GM19351 (cell line): ENCODE data around the gene CERK.
"Not testable (repeated sequence)": the region's sequence is repeated elsewhere in the genome, so short reads cannot be mapped to it uniquely, and the experiment has no call there.

Source experiments
- ATAC-seq: cut with Tn5 transposase; IDR thresholded peaks from one replicate; pipeline ENCODE4 v1.9.1; 2021; ENCODE audit warnings: mild to moderate bottlenecking, moderate library complexity; ENCODE audit not compliant: unreplicated experiment

CERK gene

GRCh38 chr22:46737976-46738646 is at the start of gene CERK:
TSS of gene CERK (minus strand) at chr22:46738252. CDS start at chr22:46738148, 104 bp downstream.
- no peak for ATAC-seq

GRCh38 chr22:46783721-46784120 is 45.7 kb upstream of the CERK start:
- no peak for ATAC-seq

DNA sequence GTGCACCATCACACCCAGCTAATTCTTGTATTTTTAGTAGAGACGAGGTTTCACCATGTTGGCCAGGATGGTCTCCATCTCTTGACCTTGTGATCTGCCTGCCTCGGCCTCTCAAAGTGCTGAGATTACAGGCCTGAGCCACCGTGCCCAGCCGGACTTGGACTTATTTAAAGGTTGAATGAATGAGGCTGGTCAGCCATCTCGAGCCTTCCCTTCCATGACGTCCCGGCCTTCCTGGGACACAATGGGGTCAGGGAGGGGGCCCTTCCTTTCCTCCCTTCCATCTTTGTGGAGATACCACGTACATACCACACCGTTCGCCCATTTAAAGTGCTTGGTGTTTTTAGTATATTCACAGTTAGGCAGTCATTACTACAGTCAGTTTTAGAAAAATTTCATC is 44.1 kb upstream of the CERK start:
- not testable (repeated sequence) for ATAC-seq

- no peak for ATAC-seq
Observed at GRCh38 chr22:46781291-46781690, 43.2 kb upstream of the CERK start.

DNA sequence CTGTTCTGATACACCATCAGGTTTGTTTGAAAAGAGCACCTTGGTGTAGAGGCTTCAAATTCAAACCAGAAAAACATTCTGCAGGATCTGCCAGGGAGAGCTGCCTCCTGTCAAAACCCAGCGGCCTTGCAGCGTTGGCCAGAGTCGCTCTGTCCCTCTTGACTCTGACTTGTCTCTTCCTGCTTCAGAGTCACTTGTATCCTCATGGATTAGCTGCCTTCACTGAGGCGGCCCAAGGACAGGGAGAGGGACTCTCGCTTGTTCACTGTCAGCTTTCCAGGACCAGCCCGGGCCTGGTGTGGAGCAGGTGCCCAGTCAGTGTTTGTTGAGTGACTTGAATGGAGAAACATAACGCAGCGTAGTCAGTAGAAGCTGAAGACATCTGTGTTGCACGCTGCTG is 42.4 kb upstream of the CERK start:
- no peak for ATAC-seq

GRCh38 chr22:46779651-46780050 is 41.6 kb upstream of the CERK start:
- ATAC-seq: no peak

GRCh38 chr22:46779023-46779422 is 41.0 kb upstream of the CERK start:
- no peak for ATAC-seq

DNA sequence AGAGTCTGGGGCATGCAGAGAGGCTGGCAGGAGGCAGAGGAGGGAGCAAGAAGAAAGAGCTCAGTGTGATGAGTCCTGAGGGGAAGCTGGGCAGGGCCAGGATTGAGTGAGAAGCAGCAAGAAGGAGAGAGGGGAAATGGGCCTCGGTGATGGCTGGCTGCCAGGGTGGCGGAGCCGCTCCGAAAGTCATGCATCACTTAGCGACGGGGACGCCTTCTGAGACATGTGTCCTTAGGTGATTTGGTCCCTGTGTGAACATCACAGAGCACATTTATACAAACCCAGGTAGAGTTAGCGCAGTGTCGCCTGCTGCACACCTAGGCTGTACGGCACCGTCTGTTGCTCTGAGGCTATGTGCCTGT is 39.5 kb upstream of the CERK start:
- no peak for ATAC-seq

DNA sequence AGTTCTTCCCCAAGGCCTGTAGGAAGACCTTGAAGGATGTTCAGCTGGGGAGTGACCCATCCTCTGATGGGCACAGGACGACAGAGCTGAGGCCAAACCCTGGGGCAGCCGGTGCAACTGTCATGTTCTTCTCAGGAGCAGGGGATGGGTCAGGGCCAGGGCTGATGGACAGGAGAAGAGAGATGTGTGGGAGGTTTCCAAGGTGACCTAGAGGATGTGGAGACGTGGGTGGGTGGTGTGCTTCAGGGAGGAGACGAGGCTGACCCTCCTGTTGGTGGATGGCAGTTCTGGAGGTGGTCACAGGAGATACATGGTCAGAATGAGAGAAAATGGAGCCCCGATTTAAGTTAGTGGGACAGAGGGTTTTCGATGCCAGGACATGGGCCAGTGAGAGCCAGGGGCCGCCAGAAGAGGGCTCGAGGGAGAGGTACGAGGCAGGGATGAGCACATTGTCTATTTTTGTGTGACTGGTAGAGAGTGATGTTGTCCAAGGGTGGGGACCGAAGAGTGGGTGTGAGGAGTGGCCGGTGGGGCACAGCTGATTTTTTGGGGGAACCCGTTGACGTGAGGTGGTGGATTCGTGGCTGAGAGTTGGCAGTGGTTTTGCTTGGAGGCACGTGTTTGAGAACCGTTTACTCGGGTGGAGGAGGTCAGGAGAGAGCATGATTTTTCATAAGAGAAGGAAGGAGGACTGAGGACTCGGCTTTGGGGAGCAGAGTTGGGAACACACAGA is 39.0 kb upstream of the CERK start:
- no peak for ATAC-seq

DNA sequence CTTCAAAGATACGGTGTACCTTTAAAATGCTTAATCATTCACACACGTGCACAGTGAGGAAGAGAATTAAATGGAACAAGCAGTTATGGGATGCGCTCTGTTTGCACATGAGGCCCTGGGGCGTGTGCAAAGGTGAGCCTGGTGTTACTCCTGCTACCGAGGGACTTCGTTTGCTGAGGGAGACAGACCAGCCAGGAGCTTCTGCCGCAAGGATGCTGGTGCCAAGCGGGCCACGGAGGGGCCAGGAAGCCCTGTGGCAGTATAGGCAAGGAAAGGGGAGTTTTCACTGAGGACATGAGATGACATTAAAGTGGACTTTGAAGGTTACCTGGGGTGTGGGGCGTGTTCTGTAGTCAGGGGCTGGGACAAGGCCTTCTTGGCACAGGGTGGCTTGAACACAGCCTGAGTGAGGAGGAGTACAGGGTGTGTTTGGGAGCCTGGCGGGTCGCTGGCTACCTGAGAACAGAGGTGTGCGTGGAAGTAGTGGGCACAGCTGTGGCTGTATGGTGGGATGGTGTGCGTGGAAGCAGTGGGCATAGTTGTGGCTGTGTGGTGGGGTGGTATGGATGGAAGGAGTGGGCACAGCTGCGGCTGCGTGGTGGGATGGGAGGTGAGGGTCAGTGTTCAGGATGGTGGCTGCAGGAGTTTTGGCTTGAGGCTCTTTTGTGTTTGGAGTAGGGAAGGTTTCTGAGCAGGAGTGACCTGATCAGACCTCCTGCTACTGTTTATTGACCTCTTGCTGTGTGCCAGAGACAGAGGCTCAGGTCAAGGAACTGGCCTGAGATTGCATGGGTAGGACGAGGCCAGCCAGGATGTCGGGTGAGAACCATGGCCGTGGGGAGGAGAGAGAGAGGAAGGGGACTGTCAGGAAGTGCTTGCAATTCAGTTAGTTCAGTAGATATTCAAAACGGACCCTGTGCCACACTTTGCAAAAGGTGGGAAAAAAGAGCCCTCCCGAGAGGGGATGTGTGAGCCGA is 38.1 kb upstream of the CERK start:
- ATAC-seq: no peak

DNA sequence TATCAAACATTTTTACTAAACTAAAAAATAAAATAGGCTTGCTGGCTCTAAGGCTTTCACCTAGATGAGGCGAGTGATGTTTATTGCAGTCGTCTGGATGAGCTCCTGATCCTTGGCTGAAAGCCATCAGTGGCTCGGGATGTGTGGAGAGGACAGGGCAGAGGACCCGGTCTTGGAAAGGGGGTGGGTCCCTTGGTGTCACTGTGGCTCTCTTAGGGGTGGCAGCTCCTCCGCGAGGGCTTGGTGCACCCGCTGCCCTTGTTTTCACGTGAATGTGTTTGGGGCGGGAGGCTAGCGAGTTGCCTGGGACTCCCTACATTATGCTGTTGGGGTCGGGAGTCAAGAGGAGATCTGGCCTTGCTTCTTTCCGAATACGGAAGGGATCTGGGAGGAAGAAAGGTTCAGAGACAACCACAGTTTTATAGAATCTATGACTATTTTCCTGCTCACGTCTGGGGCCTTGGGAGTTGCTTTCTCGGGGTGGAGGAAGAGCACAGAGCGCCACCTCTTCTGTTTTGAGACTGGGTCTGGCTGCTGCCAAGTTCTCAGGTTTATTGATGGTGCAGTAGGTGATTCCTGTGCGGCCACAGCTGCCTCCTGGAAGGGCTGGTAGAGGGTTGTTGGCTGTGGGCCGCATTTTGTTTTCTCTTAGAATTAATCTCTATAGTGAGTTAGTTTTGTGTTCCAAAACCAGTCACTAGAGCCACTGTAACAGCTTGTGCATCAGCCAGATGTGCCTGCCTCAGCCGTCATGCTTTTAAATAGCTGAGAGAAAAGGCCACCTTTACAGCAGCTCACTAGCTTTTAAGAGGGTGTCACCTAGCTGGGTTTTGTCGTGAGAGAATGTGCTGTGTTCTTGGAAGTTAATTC is 37.2 kb upstream of the CERK start:
- ATAC-seq: no peak

DNA sequence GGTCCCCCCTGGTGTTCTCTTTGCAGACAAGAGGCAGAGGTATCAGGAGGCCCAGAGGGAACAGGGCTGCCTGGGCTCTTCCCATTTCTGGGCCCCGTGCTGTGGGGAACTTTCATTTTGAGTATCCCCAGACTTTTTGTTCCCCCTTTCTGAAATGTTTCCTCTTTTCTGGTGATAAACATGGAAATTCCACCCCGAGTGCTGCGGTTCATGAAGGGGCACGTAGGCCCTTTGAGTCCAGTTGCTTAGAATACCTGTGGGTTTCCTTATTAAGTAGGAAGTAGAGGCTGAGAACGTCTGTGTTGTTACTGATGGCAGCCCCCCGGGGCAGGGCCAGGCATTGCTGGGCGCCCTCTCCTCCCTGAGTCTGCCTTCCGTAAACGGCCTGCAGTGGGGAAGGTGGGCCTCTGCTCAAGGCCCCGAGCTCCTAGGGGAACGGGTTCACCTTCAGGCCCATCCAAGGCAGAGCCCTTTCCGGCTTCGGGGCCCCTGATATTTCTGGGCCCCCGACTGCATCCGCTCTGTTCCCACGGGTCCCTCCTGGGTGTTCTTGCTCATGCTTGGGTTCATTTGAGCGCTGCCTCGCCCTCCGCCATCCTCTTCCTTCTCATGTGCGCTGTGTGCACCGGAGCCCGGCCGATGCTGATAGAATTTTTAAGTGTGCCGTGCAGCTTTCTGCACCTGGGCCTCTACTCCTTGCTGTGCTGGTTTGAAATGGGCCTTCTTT is 36.4 kb upstream of the CERK start:
- ATAC-seq: peak; percentile 40

DNA sequence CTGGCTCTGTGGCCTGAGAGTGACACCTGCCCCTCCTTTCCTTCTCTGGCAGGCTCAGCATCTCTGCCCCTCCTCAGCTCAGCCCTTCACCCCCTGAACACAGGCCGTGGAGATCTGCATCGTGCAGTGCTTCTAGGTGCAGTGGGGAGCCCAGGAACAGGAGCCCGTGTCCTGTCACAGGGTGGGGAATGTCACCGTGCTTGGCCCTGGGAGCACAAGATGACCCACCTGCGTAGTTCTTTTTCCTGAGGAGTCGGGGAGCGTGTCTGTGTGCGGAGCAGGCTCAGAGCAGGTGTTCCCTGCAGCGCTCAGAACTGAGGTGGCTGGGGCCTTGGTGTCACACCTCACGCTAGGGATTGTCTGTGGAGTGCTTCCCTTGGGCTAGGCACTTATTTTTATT is 35.0 kb upstream of the CERK start:
- no peak for ATAC-seq

DNA sequence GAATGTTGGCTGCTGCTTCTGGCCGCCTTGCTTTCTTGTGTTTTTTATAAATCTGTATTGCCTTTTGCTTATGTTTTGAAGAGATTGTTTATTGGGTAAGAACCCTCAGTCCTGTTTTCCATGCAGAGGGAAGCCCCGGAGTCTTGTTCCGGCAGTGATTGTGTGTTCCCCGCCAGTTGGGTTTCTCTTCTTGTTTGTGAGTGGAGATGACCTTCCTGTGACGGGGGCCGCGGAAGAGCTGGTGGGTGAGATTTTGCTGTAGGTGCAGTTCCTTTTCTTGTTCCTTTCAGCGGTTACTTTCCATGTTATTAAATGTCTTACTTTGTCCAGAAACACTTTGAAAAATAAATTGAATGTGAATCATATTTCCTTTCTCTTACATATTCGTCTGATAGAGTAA is 32.7 kb upstream of the CERK start:
- ATAC-seq: no peak

GRCh38 chr22:46770151-46770641 is 32.1 kb upstream of the CERK start:
- no peak for ATAC-seq

GRCh38 chr22:46769706-46770105 is 31.7 kb upstream of the CERK start:
- no peak for ATAC-seq

- no peak for ATAC-seq
Observed at GRCh38 chr22:46769191-46769675, 31.2 kb upstream of the CERK start.

DNA sequence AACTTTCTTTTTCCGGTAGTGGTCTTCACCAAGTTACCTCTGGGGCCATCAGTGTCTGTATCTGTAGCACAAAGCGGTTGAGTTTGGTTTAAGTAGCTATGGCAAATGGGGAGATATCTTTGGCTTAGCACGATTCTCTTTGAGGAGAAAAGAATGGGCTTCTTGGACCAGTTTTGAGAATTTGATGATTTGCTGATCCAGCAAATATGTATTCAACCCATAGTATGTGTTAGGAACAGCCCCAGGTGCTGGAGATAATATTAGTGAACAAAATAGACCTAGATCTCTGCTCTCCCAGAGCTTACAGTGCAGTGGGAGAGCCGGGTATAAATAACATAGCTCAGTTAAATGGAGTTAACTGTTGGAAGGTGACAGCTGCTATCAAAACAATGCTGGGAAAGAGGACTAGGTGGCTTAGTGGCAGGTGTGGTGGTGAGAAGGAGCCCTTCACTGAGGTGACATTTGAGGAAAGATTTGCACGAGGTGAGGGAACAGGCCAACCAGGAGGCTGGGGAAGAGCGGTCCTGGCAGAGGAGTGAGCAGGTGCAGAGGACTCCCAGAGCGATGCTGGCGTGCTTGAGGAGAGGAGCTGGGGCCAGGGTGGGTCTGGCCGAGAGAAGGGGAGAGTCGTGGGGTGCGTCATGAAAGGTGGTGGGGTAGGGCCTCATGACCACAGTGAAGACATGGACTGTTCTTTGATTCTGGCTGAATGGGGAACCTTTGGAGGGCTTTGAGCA is 29.4 kb upstream of the CERK start:
- no peak for ATAC-seq

GRCh38 chr22:46766611-46767010 is 28.6 kb upstream of the CERK start:
- no peak for ATAC-seq
